T-helper 17 cell (primary cell): ENCODE measurements around the gene KPNA5. TPM values are rescaled to one million over a fixed set of nuclear protein-coding genes. Genes with fewer than 3 reads are reported as not detected.
"Not testable (repeated sequence)": the region's sequence is repeated elsewhere in the genome, so short reads cannot be mapped to it uniquely, and the experiment has no call there.

Experiments
- ATAC-seq: fragments of 150-1000 bp; cut with Tn5 transposase; 2 replicates; pipeline ENCODE4 v1.10.0; 2021; ENCODE audit warnings: mild to moderate bottlenecking, moderate library complexity
- DNase-seq, 3 donors: peaks; one replicate each; pipeline versions ENCODE4 v3.0.0 to v3.0.0-alpha.2; 2020 to 2021
- H3K9me3 ChIP-seq: one replicate; pipeline ENCODE4 v1.7.0; 2013; ENCODE audit warnings: low read length, mild to moderate bottlenecking; ENCODE audit not compliant: control insufficient read depth, poor library complexity, severe bottlenecking
- H3K27ac Mint-ChIP-seq: one replicate; pipeline ENCODE4 v1.8.0; 2022; ENCODE audit warnings: mild to moderate bottlenecking, moderate library complexity, mixed read lengths
- H3K27me3 Mint-ChIP-seq: one replicate; pipeline ENCODE4 v1.8.0; 2022; ENCODE audit warnings: mixed read lengths
- H3K36me3 Mint-ChIP-seq: one replicate; pipeline ENCODE4 v1.8.0; 2022; ENCODE audit warnings: low read depth, mixed read lengths
- H3K4me1 Mint-ChIP-seq: one replicate; pipeline ENCODE4 v1.8.0; 2022; ENCODE audit warnings: mild to moderate bottlenecking, mixed read lengths
- H3K4me3 Mint-ChIP-seq: one replicate; pipeline ENCODE4 v1.8.0; 2022; ENCODE audit warnings: mild to moderate bottlenecking, moderate library complexity, mixed read lengths
- total RNA-seq, 4 donors: library from RNA in 2 of 4; stranded (reverse) in 2 of 4; gene quantifications; one replicate each; pipeline ENCODE4 v1.2.3 and lab custom pipeline; 2022 to 2026

KPNA5 gene
- total RNA-seq, 2 donors from 2014 or later, result 32.7 to 36.3 TPM

GRCh38 chr6:116726947-116727346, 45.9 kb downstream of the KPNA5 start:
- H3K9me3 ChIP-seq, result peaks cover 2% of the 10 kb centered on the region
- ATAC-seq, result no peak
- peaks cover 5% of the 10 kb centered on the region for H3K36me3 Mint-ChIP-seq
- H3K4me1 Mint-ChIP-seq, result no peaks in the 10 kb centered on the region
- H3K27ac Mint-ChIP-seq, result no peak overlapping the region
- DNase-seq, result no peak
- no peaks in the 10 kb centered on the region for H3K27me3 Mint-ChIP-seq
- no peak overlapping the region for H3K4me3 Mint-ChIP-seq

GRCh38 chr6:116730513-116730912, 49.5 kb downstream of the KPNA5 start:
- no peaks in the 10 kb centered on the region for H3K36me3 Mint-ChIP-seq
- H3K4me1 Mint-ChIP-seq, result no peaks in the 10 kb centered on the region

GRCh38 chr6:116737004-116737403, 56.0 kb downstream of the KPNA5 start:
- Mint-ChIP-seq H3K4me1 (no peaks in the 10 kb centered on the region), H3K36me3 (no peaks in the 10 kb centered on the region), H3K4me3 (no peak overlapping the region), H3K27me3 (no peaks in the 10 kb centered on the region), H3K27ac (no peak overlapping the region)
- no peaks in the 10 kb centered on the region for H3K9me3 ChIP-seq
- ATAC-seq, result no peak
- DNase-seq, result no peak

More at GRCh38 chr6:116730513-116730912, 49.5 kb downstream of the KPNA5 start:
- no peak for ATAC-seq
- H3K27ac Mint-ChIP-seq, result no peak overlapping the region
- no peak overlapping the region for H3K4me3 Mint-ChIP-seq
- DNase-seq, result no peak
- H3K9me3 ChIP-seq, result peaks cover 2% of the 10 kb centered on the region
- H3K27me3 Mint-ChIP-seq, result no peaks in the 10 kb centered on the region

GRCh38 chr6:116740486-116740885, 59.5 kb downstream of the KPNA5 start:
- peak overlapping the region; percentile 37 for H3K4me3 Mint-ChIP-seq
- not testable (repeated sequence) for H3K4me1 Mint-ChIP-seq, ATAC-seq, H3K27me3 Mint-ChIP-seq, H3K9me3 ChIP-seq, H3K27ac Mint-ChIP-seq, DNase-seq, H3K36me3 Mint-ChIP-seq

GRCh38 chr6:116741571-116741970, 60.6 kb downstream of the KPNA5 start:
- Mint-ChIP-seq H3K36me3 (peaks cover 2% of the 10 kb centered on the region), H3K27me3 (no peaks in the 10 kb centered on the region)
- no peak for DNase-seq

GRCh38 chr6:116745176-116745575, 64.2 kb downstream of the KPNA5 start:
- H3K4me3 Mint-ChIP-seq, result no peak overlapping the region
- DNase-seq (no peak), ATAC-seq (no peak)
- H3K4me1 Mint-ChIP-seq, result peaks cover 3% of the 10 kb centered on the region
- no peaks in the 10 kb centered on the region for H3K9me3 ChIP-seq
- H3K27ac Mint-ChIP-seq, result no peak overlapping the region
- peaks cover 4% of the 10 kb centered on the region for H3K36me3 Mint-ChIP-seq
- peaks cover 7% of the 10 kb centered on the region for H3K27me3 Mint-ChIP-seq

More at GRCh38 chr6:116741571-116741970, 60.6 kb downstream of the KPNA5 start:
- no peaks in the 10 kb centered on the region for H3K9me3 ChIP-seq
- H3K4me1 Mint-ChIP-seq, result no peaks in the 10 kb centered on the region
- no peak overlapping the region for H3K4me3 Mint-ChIP-seq
- no peak overlapping the region for H3K27ac Mint-ChIP-seq
- ATAC-seq, result no peak

- ATAC-seq (no peak), DNase-seq (no peak)
- Mint-ChIP-seq H3K36me3 (peaks cover 12% of the 10 kb centered on the region), H3K4me3 (no peak overlapping the region), H3K27me3 (peaks cover 56% of the 10 kb centered on the region), H3K27ac (no peak overlapping the region), H3K4me1 (peaks cover 8% of the 10 kb centered on the region)
- H3K9me3 ChIP-seq, result no peaks in the 10 kb centered on the region
Measured at GRCh38 chr6:116761779-116762178, 80.8 kb downstream of the KPNA5 start.

- Mint-ChIP-seq H3K27me3 (peaks cover 61% of the 10 kb centered on the region), H3K27ac (no peak overlapping the region), H3K4me3 (no peak overlapping the region), H3K36me3 (peaks cover 12% of the 10 kb centered on the region), H3K4me1 (peaks cover 8% of the 10 kb centered on the region)
- no peaks in the 10 kb centered on the region for H3K9me3 ChIP-seq
- ATAC-seq, result no peak
- DNase-seq, result no peak
Measured at GRCh38 chr6:116762235-116762634, 81.2 kb downstream of the KPNA5 start.

- no peak overlapping the region for H3K4me3 Mint-ChIP-seq
- H3K36me3 Mint-ChIP-seq, result peaks cover 12% of the 10 kb centered on the region
- H3K4me1 Mint-ChIP-seq, result peaks cover 8% of the 10 kb centered on the region
- H3K9me3 ChIP-seq, result no peaks in the 10 kb centered on the region
- H3K27me3 Mint-ChIP-seq, result peaks cover 58% of the 10 kb centered on the region
- H3K27ac Mint-ChIP-seq, result no peak overlapping the region
- DNase-seq, result no peak
- no peak for ATAC-seq
Measured at GRCh38 chr6:116763048-116763447, 82.0 kb downstream of the KPNA5 start.

- Mint-ChIP-seq H3K27me3 (peaks cover 66% of the 10 kb centered on the region), H3K4me1 (peaks cover 8% of the 10 kb centered on the region), H3K27ac (no peak overlapping the region), H3K4me3 (no peak overlapping the region), H3K36me3 (peaks cover 12% of the 10 kb centered on the region)
- DNase-seq (no peak), ATAC-seq (no peak)
- no peaks in the 10 kb centered on the region for H3K9me3 ChIP-seq
Measured at GRCh38 chr6:116763906-116764628, 83.1 kb downstream of the KPNA5 start.

GRCh38 chr6:116764629-116764960, 83.6 kb downstream of the KPNA5 start:
- H3K4me1 Mint-ChIP-seq, result peaks cover 8% of the 10 kb centered on the region
- DNase-seq (peak in 1 of 3 donors; percentile 7), ATAC-seq (no peak)
- H3K36me3 Mint-ChIP-seq, result peaks cover 12% of the 10 kb centered on the region
- peaks cover 69% of the 10 kb centered on the region for H3K27me3 Mint-ChIP-seq
- H3K27ac Mint-ChIP-seq, result no peak overlapping the region
- H3K4me3 Mint-ChIP-seq, result peak overlapping the region; percentile 59
- H3K9me3 ChIP-seq, result no peaks in the 10 kb centered on the region

GRCh38 chr6:116764961-116765841, 84.2 kb downstream of the KPNA5 start, which contains the start of gene FAM162B:
Gene FAM162B, minus strand, starts transcription at chr6:116765719. Its CDS starts 143 bp downstream, at chr6:116765576.
- DNase-seq (no peak), ATAC-seq (no peak)
- Mint-ChIP-seq H3K27me3 (peaks cover 69% of the 10 kb centered on the region), H3K4me3 (peak within 1 kb of the TSS; percentile 89), H3K36me3 (peaks cover 10% of the 10 kb centered on the region), H3K27ac (peak within 1 kb of the TSS; percentile 48), H3K4me1 (peaks cover 8% of the 10 kb centered on the region)
- H3K9me3 ChIP-seq, result no peaks in the 10 kb centered on the region

- ATAC-seq, result no peak
Measured at GRCh38 chr6:116766506-116767176, 85.6 kb downstream of the KPNA5 start.

More at GRCh38 chr6:116766506-116767176, 85.6 kb downstream of the KPNA5 start:
- no peaks in the 10 kb centered on the region for H3K9me3 ChIP-seq
- Mint-ChIP-seq H3K36me3 (peaks cover 10% of the 10 kb centered on the region), H3K27me3 (peaks cover 65% of the 10 kb centered on the region), H3K27ac (peak overlapping the region; percentile 48), H3K4me1 (peaks cover 8% of the 10 kb centered on the region), H3K4me3 (peak overlapping the region; percentile 89)
- no peak for DNase-seq
